ENCODE measurements around the gene FHAD1. TPM values are rescaled to one million over a fixed set of nuclear protein-coding genes. Genes with fewer than 3 reads are reported as not detected.

FHAD1 gene
- total and polyA plus RNA-seq, 9 of the 15 experiments (the other 6 are each of a cell fraction or from before 2014, with no cell fraction given), result 0.32 to 2.1 (median 1.5) TPM; not detected in 1

DNA sequence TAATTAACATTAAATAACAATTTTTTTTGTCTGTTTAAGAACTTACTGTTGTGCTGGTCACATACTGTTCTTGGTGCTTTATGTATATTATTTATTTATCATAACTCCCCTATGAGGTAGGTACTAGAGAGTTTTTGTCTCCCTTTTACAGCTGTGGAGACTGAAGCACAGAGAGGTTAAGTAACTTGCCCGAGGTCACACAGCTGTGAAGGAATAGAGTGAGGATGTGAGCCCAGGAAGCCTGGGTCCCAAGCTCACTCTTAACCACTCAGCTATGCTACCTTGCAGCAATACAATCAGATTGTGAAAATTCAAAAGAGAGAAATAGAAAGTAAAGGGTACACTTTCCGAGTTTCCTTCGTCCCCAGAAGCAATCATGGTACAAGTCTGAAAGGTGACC is 35.6 kb upstream of the FHAD1 start:
- WGBS (ENCODE audit: insufficient coverage, low coverage, missing lambda C conversion rate), result 4% methylated on average over 3 of the region's 3 CpGs
- intact Hi-C loops (cut with micrococcal nuclease) (no loop called here), in situ Hi-C loops (cut with MboI) (no loop called here)
- Histone ChIP-seq H3K4me2 (ENCODE audit: insufficient read depth, low read length) (no peak overlapping the region), H3K27me3 (ENCODE audit: control insufficient read depth in 2 of 2, insufficient read depth in 2 of 2, low read length in 2 of 2) (peaks cover 44 to 49% of the 10 kb centered on the region in 2 experiments), H2AFZ (ENCODE audit: low read depth, low read length) (no peak overlapping the region), H3K4me3 (no peak overlapping the region), H3K4me1 (replicated peaks in 1 of 2; ENCODE audit: control insufficient read depth in 2 of 2, insufficient read depth in 2 of 2, low read length in 2 of 2) (peaks cover 0 to 9% of the 10 kb centered on the region in 2 experiments; a peak in 1 of 5 replicates), H3K36me3 (ENCODE audit: control insufficient read depth, insufficient read depth, low read length) (no peaks in the 10 kb centered on the region), H3K9me1 (ENCODE audit: control insufficient read depth, insufficient read depth, low read length) (no peaks in the 10 kb centered on the region), H3K79me2 (ENCODE audit: control insufficient read depth, insufficient read depth, low read length) (no peaks in the 10 kb centered on the region), H4K20me1 (replicated peaks; ENCODE audit: control insufficient read depth, insufficient read depth, low read length) (no peaks in the 10 kb centered on the region; the same call in 1 of the 2 replicates), H3K27ac (ENCODE audit: extremely low read depth, low read depth, low read length) (no peak overlapping the region), H3K9me3 (replicated peaks; ENCODE audit: control insufficient read depth, insufficient read depth, low read depth, low read length) (no peaks in the 10 kb centered on the region), H3K9ac (ENCODE audit: insufficient read depth in 1 of 2, low read depth in 2 of 2, low read length in 2 of 2) (no peak overlapping the region)
- DNase-seq (ENCODE audit: extremely low read depth in 1 of 4, low spot score in 3 of 4) (no peak), ATAC-seq (no peak), FAIRE-seq (no peak)
- BruUV-seq (replicated peaks), result no TSS peak
- ChIA-PET POLR2A (interaction anchor here (1.1 kb wide), 1 partner anchor 32 kb away, joined by 5 read pairs; no protein-coding TSS in a partner anchor), CTCF (ENCODE audit: low intra/inter-chr PET ratio) (no interaction called here)
- TF ChIP-seq, protein P1, sequence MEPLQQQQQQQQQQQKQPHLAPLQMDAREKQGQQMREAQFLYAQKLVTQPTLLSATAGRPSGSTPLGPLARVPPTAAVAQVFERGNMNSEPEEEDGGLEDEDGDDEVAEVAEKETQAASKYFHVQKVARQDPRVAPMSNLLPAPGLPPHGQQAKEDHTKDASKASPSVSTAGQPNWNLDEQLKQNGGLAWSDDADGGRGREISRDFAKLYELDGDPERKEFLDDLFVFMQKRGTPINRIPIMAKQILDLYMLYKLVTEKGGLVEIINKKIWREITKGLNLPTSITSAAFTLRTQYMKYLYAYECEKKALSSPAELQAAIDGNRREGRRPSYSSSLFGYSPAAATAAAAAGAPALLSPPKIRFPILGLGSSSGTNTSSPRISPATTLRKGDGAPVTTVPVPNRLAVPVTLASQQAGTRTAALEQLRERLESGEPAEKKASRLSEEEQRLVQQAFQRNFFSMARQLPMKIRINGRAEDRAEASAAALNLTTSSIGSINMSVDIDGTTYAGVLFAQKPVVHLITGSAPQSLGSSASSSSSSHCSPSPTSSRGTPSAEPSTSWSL (CRISPR knock-in tag; IDR thresholded peaks at IDR 0.05; ENCODE audit: borderline replicate concordance), result no peak
- TF ChIP-seq ZNF124 (CRISPR knock-in tag; IDR thresholded peaks at IDR 0.05), result no peak
- peak; percentile 56; the same call in 1 of the 2 replicates for TF ChIP-seq HDAC2 (IDR thresholded peaks at IDR 0.05)
- TF ChIP-seq RBM25 (IDR thresholded peaks at IDR 0.05; ENCODE audit: low read depth, low read length, severe bottlenecking), result peak; percentile 96
- TF ChIP-seq, protein P2, sequence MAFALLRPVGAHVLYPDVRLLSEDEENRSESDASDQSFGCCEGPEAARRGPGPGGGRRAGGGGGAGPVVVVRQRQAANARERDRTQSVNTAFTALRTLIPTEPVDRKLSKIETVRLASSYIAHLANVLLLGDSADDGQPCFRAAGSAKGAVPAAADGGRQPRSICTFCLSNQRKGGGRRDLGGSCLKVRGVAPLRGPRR (CRISPR knock-in tag; IDR thresholded peaks at IDR 0.05), result no peak
- TF ChIP-seq PTBP1 (IDR thresholded peaks at IDR 0.05; ENCODE audit: low read depth, low read length), result 0 out of 2 replicates have a peak, but pooled peaks have one; percentile 48
- TF ChIP-seq RCOR1 (IDR thresholded peaks at IDR 0.05; ENCODE audit: borderline replicate concordance in 1 of 2, low read depth in 2 of 2, low read length in 2 of 2), result peak in 1 of 2 experiments; percentile 64; a peak in 1 of 4 replicates
- peak; percentile 39 to 65; a peak in 3 of 4 replicates for TF ChIP-seq KDM1A (IDR thresholded peaks at IDR 0.05)
- TF ChIP-seq TCF7 (IDR thresholded peaks at IDR 0.05; ENCODE audit: borderline replicate concordance), result no peak
- TF ChIP-seq KDM5B (IDR thresholded peaks at IDR 0.05; ENCODE audit: insufficient replicate concordance, low read depth, low read length), result no peak
- TF ChIP-seq, protein P3, sequence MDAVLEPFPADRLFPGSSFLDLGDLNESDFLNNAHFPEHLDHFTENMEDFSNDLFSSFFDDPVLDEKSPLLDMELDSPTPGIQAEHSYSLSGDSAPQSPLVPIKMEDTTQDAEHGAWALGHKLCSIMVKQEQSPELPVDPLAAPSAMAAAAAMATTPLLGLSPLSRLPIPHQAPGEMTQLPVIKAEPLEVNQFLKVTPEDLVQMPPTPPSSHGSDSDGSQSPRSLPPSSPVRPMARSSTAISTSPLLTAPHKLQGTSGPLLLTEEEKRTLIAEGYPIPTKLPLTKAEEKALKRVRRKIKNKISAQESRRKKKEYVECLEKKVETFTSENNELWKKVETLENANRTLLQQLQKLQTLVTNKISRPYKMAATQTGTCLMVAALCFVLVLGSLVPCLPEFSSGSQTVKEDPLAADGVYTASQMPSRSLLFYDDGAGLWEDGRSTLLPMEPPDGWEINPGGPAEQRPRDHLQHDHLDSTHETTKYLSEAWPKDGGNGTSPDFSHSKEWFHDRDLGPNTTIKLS (IDR thresholded peaks at IDR 0.05; ENCODE audit: borderline replicate concordance, low read depth), result no peak
- TF ChIP-seq ZNF282 (CRISPR knock-in tag; IDR thresholded peaks at IDR 0.05), result no peak
- no peak for TF ChIP-seq ZNF224 (CRISPR knock-in tag; IDR thresholded peaks at IDR 0.05)
- TF ChIP-seq BCOR (IDR thresholded peaks at IDR 0.05), result peak; percentile 89
- TF ChIP-seq ZFP36 (IDR thresholded peaks at IDR 0.05; ENCODE audit: low read depth, low read length, partially characterized antibody), result peak; percentile 95
- TF ChIP-seq ADNP (tag; IDR thresholded peaks at IDR 0.05), result peak; percentile 45; the same call in 1 of the 2 replicates

All from K562 (cell line).